ENCODE measurements around the gene FKBP2.

The FKBP2 gene

DNA sequence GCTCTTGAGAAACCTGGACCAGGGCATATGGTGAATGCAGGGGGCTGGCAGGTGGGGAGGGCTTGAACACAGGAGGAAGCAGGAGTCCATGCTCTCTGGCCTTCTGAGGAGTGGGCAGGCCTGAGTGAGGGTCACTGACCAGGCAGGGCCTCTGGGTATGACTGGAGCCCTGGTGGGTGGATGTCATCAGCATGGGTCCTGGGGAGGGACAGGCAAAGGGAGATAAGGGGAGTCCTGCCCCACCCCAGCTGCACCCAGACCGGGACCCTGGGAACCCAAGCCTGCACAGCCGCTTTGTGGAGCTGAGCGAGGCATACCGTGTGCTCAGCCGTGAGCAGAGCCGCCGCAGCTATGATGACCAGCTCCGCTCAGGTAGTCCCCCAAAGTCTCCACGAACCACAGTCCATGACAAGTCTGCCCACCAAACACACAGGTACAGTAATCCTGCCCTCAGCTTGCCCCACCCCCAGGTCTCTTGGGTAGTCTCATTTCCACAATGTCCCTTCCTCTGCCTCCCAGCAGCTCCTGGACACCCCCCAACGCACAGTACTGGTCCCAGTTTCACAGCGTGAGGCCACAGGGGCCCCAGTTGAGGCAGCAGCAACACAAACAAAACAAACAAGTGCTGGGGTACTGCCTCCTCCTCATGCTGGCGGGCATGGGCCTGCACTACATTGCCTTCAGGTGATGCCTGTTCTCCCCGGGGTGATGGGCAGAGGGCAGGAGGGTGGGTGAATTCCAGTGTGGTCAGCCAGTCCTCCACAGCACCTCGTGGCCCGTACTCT lies 8.5 kb upstream of the FKBP2 start:
- H3K4me1 ChIP-seq: peaks cover 7 to 64% (median 52%) of the 10 kb centered on the region in 4 donors
- no peak for DNase-seq
- H3K4me3 ChIP-seq: no peak overlapping the region
- intact Hi-C loops (cut with DNase I; ENCODE audit: low total_unique reads): no loop called here
- TF ChIP-seq, protein P1, sequence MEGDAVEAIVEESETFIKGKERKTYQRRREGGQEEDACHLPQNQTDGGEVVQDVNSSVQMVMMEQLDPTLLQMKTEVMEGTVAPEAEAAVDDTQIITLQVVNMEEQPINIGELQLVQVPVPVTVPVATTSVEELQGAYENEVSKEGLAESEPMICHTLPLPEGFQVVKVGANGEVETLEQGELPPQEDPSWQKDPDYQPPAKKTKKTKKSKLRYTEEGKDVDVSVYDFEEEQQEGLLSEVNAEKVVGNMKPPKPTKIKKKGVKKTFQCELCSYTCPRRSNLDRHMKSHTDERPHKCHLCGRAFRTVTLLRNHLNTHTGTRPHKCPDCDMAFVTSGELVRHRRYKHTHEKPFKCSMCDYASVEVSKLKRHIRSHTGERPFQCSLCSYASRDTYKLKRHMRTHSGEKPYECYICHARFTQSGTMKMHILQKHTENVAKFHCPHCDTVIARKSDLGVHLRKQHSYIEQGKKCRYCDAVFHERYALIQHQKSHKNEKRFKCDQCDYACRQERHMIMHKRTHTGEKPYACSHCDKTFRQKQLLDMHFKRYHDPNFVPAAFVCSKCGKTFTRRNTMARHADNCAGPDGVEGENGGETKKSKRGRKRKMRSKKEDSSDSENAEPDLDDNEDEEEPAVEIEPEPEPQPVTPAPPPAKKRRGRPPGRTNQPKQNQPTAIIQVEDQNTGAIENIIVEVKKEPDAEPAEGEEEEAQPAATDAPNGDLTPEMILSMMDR (IDR thresholded peaks at IDR 0.05): no peak
- H3K9me3 ChIP-seq: no peaks in the 10 kb centered on the region
- peak overlapping the region in 1 of 2 donors; percentile 93 for H3K27ac ChIP-seq
- H3K27me3 ChIP-seq: no peaks in the 10 kb centered on the region
- peaks cover 0 to 9% (median 7%) of the 10 kb centered on the region in 3 donors for H3K36me3 ChIP-seq

DNA sequence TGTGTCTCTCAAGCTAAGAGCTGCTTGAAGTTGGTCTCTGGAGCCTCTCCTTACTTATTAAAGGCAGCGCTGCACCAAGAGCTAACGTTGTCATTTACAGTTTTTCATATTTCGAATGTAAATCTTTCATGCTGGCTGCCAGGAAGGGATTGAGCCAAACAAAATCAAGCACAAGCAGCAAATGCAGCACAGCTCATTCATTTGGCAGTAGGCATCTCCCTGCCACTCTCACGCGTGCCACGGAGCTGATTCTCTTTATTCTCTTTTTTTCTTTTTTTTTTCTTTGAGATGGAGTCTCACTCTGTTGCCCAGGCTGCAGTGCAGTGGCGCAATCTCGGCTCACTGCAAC lies 8.0 kb upstream of the FKBP2 start:
- peaks cover 7 to 59% (median 46%) of the 10 kb centered on the region in 4 donors for H3K4me1 ChIP-seq
- DNase-seq: no peak
- intact Hi-C loops (cut with DNase I; ENCODE audit: low total_unique reads): no loop called here
- TF ChIP-seq, protein P1 (IDR thresholded peaks at IDR 0.05): no peak
- peak overlapping the region in 1 of 2 donors; percentile 93 for H3K27ac ChIP-seq
- peaks cover under 1 to 15% (median 13%) of the 10 kb centered on the region in 3 donors for H3K36me3 ChIP-seq
- H3K9me3 ChIP-seq: no peaks in the 10 kb centered on the region
- H3K4me3 ChIP-seq: no peak overlapping the region
- H3K27me3 ChIP-seq: no peaks in the 10 kb centered on the region

DNA sequence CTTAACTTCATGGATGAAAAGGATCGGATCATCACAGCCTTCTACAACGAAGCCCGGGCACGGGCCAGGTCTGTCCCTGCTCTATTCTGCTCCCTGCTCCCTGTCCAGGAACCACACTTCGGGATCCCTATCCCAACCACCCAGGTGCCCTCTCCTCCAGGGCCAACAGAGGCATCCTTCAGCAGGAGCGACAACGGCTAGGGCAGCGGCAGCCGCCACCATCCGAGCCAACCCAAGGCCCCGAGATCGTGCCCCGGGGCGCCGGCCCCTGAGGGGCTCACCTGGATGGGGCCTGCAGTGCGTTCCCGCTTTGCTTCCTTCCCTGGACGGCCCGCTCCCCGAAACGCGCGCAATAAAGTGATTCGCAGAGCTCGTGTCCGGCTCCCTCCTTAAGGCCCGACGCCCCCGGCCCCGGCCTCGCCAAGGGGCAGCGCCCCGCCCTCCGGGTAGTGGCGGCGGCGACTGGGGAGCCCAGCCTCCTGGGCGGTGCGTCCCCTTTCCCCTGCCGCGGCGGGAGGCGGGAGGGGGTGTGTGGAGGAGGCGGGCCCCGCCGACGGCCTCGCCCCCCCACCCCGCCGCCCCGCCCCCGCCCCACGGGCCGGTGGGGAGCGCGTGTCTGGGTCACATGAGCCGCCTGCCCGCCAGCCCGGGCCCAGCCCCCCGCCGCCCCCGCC lies 6.8 kb upstream of the FKBP2 start, which contains the start of gene VEGFB:
VEGFB (plus strand) TSS at position 672 of the 674 bp plus-strand sequence. CDS start 250 bp downstream, outside the sequence.
- Histone ChIP-seq H3K4me3 (peak within 1 kb of the TSS; percentile 87 to 93), H3K4me1 (peaks cover 7 to 56% (median 45%) of the 10 kb centered on the region in 4 donors), H3K36me3 (peaks cover 6 to 26% (median 16%) of the 10 kb centered on the region in 3 donors), H3K27me3 (no peaks in the 10 kb centered on the region), H3K9me3 (no peaks in the 10 kb centered on the region), H3K27ac (peak within 1 kb of the TSS; percentile 96 to 98)
- peak; percentile 75 to 91 for DNase-seq
- intact Hi-C loops (cut with DNase I; ENCODE audit: low total_unique reads): no loop called here
- TF ChIP-seq, protein P1 (IDR thresholded peaks at IDR 0.05): no peak

DNA sequence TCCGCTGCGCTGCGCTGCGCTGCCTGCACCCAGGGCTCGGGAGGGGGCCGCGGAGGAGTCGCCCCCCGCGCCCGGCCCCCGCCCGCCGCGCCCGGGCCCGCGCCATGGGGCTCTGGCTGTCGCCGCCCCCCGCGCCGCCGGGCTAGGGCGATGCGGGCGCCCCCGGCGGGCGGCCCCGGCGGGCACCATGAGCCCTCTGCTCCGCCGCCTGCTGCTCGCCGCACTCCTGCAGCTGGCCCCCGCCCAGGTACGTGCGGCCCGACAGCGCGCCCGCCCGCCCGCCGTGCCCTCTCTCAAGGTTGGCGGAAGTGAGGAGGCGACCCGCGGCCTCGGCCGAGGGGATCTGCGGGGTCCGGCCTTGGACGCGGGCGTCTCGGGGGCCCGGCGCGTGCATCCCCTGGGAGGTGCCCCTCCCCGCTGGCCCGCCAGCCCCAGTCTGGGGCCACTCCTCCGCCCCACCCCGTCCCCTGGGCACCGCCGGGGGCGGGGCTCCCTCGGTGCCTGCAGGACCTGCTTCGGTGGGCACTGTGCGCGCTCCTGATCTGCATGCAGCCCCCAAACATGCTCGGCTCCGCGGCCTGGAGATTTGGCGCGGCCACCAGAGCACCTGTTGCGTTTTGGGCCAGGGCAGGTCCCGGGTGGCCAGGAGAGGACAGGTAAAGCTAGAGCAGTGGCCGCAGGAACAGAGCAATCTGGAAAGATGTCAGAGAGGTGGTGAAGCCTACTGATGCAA lies 6.1 kb upstream of the FKBP2 start:
- peaks cover 6 to 29% (median 16%) of the 10 kb centered on the region in 3 donors for H3K36me3 ChIP-seq
- intact Hi-C loops (cut with DNase I; ENCODE audit: low total_unique reads): no loop called here
- no peaks in the 10 kb centered on the region for H3K27me3 ChIP-seq
- H3K4me3 ChIP-seq: peak overlapping the region; percentile 87 to 93
- H3K9me3 ChIP-seq: no peaks in the 10 kb centered on the region
- H3K27ac ChIP-seq: peak overlapping the region; percentile 96 to 98
- DNase-seq: peak; percentile 53 to 87
- H3K4me1 ChIP-seq: peaks cover 7 to 52% (median 38%) of the 10 kb centered on the region in 4 donors
- TF ChIP-seq, protein P1 (IDR thresholded peaks at IDR 0.05): no peak

DNA sequence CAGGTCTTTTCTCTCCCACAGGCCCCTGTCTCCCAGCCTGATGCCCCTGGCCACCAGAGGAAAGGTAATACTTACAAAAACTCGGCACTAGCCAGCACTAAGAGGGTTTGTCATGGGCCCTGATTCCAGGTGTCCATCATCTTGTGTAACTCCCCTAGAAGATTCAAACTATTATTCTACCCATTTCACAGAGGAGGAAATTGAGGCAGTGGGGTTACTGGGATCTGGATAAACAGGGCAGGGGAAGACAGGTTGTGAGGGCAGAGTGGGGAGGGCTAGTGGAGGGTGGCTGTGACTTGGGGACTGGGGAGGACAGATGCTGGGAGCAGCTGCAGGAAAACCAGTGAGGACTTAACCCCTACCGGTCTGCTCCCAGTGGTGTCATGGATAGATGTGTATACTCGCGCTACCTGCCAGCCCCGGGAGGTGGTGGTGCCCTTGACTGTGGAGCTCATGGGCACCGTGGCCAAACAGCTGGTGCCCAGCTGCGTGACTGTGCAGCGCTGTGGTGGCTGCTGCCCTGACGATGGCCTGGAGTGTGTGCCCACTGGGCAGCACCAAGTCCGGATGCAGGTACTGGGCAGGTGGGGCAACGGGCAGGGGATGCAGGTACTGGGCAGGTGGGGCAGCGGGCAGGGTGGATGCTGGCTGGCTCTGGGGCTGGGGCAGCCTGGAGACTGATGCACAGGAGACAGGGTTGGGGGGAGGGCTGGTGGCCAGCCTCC lies 5.3 kb upstream of the FKBP2 start:
- DNase-seq: no peak
- H3K9me3 ChIP-seq: no peaks in the 10 kb centered on the region
- TF ChIP-seq, protein P1 (IDR thresholded peaks at IDR 0.05): no peak
- H3K4me3 ChIP-seq: peak overlapping the region; percentile 87 to 93
- H3K27me3 ChIP-seq: no peaks in the 10 kb centered on the region
- H3K4me1 ChIP-seq: peaks cover 7 to 57% (median 44%) of the 10 kb centered on the region in 4 donors
- peaks cover 6 to 29% (median 16%) of the 10 kb centered on the region in 3 donors for H3K36me3 ChIP-seq
- intact Hi-C loops (cut with DNase I; ENCODE audit: low total_unique reads): no loop called here
- peak overlapping the region; percentile 96 to 98 for H3K27ac ChIP-seq

All from tibial artery (tissue), 4 donors.